ENCODE data around the gene A3GALT2. TPM values are rescaled to one million over a fixed set of nuclear protein-coding genes. Genes with fewer than 3 reads are reported as not detected.
A peak's percentile ranks its signal among the peaks of the same experiment; 100 is the strongest.

A3GALT2 gene
- total RNA-seq, 1 donor from 2014 or later: not detected

DNA sequence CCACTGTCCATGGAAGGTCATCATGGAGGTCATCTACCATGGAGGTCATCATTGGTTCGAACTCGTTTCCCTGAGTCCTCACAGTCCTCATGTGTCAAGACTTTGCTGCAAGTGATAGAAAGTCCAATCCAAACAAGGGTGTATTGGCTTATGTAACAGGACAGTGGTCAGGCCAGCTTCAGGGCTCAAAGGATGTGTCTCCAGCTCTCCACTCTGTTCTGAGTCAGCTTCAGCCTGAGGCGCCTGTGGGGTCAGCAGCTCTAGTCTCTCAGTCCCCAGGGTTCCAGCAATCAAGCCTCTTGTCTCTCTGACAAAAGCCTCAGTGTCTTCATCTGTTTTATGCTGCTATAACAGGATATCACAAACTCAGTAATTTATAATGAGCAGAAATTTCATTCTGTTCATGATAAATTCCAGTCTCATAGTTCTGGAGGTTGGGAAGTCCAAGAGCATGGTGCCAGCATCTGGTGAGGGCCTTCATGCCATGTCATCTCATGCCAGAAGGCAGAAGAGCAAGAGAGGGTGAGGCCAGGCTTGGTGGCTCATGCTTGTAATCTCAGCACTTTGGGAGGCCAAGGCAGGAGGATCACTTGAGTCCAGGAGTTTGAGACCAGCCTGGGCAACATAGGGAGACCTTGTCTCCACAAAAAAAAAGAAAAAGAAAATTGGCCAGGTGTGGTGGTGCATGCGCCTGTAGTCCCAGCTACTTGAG, 19.5 kb downstream of the A3GALT2 start:
- H3K4me3 ChIP-seq (ENCODE audit: low read depth, low read length): no peak overlapping the region
- no peaks in the 10 kb centered on the region for H3K36me3 ChIP-seq (ENCODE audit: control insufficient read depth, insufficient read depth, low read length)
- TF ChIP-seq, protein P1, sequence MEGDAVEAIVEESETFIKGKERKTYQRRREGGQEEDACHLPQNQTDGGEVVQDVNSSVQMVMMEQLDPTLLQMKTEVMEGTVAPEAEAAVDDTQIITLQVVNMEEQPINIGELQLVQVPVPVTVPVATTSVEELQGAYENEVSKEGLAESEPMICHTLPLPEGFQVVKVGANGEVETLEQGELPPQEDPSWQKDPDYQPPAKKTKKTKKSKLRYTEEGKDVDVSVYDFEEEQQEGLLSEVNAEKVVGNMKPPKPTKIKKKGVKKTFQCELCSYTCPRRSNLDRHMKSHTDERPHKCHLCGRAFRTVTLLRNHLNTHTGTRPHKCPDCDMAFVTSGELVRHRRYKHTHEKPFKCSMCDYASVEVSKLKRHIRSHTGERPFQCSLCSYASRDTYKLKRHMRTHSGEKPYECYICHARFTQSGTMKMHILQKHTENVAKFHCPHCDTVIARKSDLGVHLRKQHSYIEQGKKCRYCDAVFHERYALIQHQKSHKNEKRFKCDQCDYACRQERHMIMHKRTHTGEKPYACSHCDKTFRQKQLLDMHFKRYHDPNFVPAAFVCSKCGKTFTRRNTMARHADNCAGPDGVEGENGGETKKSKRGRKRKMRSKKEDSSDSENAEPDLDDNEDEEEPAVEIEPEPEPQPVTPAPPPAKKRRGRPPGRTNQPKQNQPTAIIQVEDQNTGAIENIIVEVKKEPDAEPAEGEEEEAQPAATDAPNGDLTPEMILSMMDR (IDR thresholded peaks at IDR 0.05; ENCODE audit: insufficient read depth, low read length, poor library complexity, severe bottlenecking): no peak
- DNase-seq (ENCODE audit: low read depth): no peak
- H3K27me3 ChIP-seq (ENCODE audit: control insufficient read depth, insufficient read depth, low read length): no peaks in the 10 kb centered on the region

DNA sequence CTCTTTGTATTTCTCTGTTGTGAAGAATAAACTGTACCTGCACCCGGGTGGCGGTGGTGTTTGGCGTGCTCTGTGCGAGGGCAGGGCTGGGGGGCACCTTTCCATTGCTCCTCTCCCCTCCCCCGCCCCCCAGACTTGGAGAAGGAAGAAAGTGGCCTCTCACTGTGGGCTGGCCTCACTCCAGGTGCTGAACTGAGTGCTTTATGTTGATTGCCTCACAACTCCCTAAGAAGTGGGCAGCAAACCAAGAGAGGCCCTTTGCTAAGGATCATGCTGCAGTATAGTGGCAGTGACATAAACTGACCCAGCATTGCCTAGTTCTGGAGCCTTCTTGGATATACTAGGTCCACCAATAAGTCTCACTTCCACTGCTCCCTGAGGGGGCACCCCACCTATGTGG, 20.2 kb downstream of the A3GALT2 start:
- TF ChIP-seq, protein P1 (IDR thresholded peaks at IDR 0.05; ENCODE audit: insufficient read depth, low read length, poor library complexity, severe bottlenecking): no peak
- Histone ChIP-seq H3K4me3 (ENCODE audit: low read depth, low read length) (no peak overlapping the region), H3K36me3 (ENCODE audit: control insufficient read depth, insufficient read depth, low read length) (no peaks in the 10 kb centered on the region), H3K27me3 (ENCODE audit: control insufficient read depth, insufficient read depth, low read length) (no peaks in the 10 kb centered on the region)
- DNase-seq (ENCODE audit: low read depth): no peak

DNA sequence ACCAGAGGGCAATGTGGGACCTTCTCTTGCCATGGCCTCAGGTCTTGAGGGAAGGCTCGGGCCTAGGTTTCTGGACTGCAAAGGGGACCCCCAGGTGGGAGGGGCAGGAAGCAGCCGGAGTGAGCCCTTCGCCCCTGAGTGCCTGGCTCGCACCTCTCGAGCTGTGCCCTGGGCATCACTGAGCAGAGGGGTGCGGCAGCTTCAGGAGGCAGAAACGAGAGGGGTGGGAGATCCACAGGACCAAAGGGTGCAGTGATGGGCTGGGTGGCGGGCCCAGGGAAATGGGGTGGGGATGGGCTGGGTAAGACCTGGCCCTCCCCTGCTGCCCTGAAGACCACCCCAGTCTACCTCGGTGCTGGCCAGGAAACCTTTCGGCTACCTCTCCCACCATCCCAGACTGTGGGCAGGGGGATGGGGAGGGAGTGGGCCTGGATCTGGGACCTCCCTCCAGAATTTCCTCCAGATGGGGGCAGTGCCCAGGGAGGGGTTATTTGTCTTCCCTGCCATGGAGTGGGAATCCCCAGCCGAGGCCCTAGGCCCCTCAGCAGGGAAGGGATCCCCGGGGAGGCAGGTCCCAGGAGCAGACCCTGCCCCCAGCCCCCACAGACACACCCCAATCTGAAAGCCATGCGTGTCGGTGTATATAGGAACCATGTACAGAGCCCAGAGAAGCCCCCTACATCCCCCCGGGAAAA, 21.3 kb downstream of the A3GALT2 start:
- Histone ChIP-seq H3K4me3 (ENCODE audit: low read depth, low read length) (no peak overlapping the region), H3K27me3 (ENCODE audit: control insufficient read depth, insufficient read depth, low read length) (no peaks in the 10 kb centered on the region), H3K36me3 (ENCODE audit: control insufficient read depth, insufficient read depth, low read length) (peaks cover 3% of the 10 kb centered on the region)
- no peak for DNase-seq (ENCODE audit: low read depth)
- TF ChIP-seq, protein P1 (IDR thresholded peaks at IDR 0.05; ENCODE audit: insufficient read depth, low read length, poor library complexity, severe bottlenecking): no peak

DNA sequence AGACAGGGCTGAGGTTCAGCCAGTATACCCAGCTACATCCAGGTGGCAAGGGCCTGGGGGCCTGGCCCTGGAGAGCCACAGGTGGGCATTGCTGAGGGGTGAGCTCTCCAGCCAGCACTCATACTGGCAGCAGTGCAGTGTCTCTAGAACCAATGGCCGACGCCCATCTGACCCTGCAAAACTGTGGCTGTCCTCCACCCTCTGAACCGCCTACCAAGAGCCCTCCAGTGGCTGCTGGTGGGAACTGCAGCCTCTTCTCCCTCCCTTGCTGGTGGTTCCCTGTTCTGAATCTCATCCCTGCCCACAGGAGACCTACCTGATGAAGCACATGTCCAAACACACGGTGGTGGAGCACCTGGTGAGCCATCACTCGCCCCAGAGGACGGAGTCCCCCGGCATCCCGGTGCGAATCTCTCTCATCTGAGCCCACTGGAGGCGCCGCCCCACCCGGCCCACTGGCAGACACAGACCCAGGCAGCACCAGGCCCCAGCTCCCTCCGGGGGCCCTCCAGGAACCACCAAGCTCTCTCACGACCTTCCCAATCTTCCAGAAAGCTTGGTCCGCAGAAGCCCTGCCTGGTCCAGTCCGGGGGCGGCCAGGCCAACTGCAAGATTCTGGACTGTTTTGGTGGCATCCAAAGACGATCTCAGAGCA, 22.1 kb downstream of the A3GALT2 start:
- TF ChIP-seq, protein P1 (IDR thresholded peaks at IDR 0.05; ENCODE audit: insufficient read depth, low read length, poor library complexity, severe bottlenecking): peak; percentile 82
- DNase-seq (ENCODE audit: low read depth): no peak

DNA sequence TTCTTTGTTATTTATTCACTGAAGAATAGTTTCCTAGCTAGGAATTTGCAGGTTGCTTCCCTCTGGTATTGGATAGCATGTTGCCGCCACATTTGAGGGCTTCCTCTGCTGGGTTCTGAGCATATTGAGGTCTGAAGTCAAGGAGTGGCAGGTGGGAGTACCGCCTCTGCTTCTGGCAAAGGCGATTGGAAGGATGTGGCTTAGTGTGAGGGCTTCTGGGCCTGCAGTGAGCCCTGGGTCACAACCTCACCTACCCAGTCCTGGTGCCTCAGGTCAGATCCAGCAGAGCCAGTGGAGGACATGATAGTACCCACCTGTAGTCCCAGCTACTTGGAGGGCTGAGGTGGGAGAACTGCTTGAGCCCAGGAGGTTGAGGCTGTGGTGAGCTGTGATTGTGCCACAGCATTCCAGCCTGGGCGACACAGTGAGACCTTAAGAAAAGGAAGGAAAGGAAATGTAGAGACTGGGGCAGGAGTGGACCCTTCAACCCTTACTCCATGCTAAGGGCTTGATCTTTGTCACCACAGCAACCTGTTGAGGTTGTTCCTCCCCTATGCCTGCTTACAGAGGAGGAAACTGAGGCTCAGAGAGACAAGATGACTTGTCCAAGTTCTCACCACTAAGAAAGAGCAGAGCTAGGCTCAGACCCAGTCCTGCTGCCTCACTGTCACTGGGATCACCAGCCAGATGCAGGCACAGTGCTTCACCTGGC, 22.8 kb downstream of the A3GALT2 start:
- Histone ChIP-seq H3K4me3 (ENCODE audit: low read depth, low read length) (no peak overlapping the region), H3K36me3 (ENCODE audit: control insufficient read depth, insufficient read depth, low read length) (peaks cover 3% of the 10 kb centered on the region), H3K27me3 (ENCODE audit: control insufficient read depth, insufficient read depth, low read length) (no peaks in the 10 kb centered on the region)
- TF ChIP-seq, protein P1 (IDR thresholded peaks at IDR 0.05; ENCODE audit: insufficient read depth, low read length, poor library complexity, severe bottlenecking): no peak
- DNase-seq (ENCODE audit: low read depth): no peak

More for the DNA sequence above, 22.1 kb downstream of the A3GALT2 start:
- Histone ChIP-seq H3K4me3 (ENCODE audit: low read depth, low read length) (no peak overlapping the region), H3K36me3 (ENCODE audit: control insufficient read depth, insufficient read depth, low read length) (peaks cover 3% of the 10 kb centered on the region), H3K27me3 (ENCODE audit: control insufficient read depth, insufficient read depth, low read length) (no peaks in the 10 kb centered on the region)
